ENCODE data around the gene RGSL1. TPM values are rescaled to one million over a fixed set of nuclear protein-coding genes. Genes with fewer than 3 reads are reported as not detected.

The RGSL1 gene
- polyA plus RNA-seq (2012; ENCODE audit: missing spikeins) = 0.06 TPM

GRCh38 chr1:182450087-182450486, at the start of gene RGSL1:
Gene RGSL1, plus strand, starts transcription at chr1:182450146. Its CDS starts 20 bp downstream, at chr1:182450166.
- DNase-seq (ENCODE audit: insufficient read length) = no peak
- TF ChIP-seq TAF1 (IDR thresholded peaks at IDR 0.05; ENCODE audit: borderline replicate concordance, low read depth, low read length) (no peak), POLR2AphosphoS5 (IDR thresholded peaks at IDR 0.05; ENCODE audit: low read depth, low read length) (no peak), POLR2A (IDR thresholded peaks at IDR 0.05; ENCODE audit: low read depth, low read length) (no peak)
- no peak for FAIRE-seq

DNA sequence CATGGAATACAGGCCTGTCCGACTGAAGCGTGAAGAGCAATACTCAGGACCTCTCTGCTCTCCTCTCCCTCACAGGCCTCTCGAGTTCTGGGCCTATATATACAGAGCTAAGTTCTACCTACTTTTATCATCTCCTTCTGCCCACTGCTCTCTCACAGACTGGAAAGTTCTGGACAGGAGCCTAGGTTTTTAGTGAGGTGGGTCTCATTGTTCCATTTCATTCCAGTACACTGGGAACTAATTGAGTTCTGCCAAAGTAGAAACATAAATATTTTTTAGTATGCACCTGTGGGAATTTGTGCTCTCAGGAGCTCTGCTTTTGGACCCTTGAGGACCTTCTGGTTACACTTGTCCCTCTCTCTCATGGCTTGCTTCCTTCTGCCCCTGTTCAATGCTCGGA, 49.4 kb upstream of the RGSL1 start, which contains the start of gene TEDDM1:
TEDDM1 (minus strand) TSS at position 101 of the 400 bp plus-strand sequence. CDS start 182 bp downstream, outside the sequence.
- DNase-seq (ENCODE audit: insufficient read length) (no peak), FAIRE-seq (no peak)
- no peak for TF ChIP-seq POLR2AphosphoS5 (IDR thresholded peaks at IDR 0.05; ENCODE audit: low read depth, low read length)
- no peak for TF ChIP-seq TAF1 (IDR thresholded peaks at IDR 0.05; ENCODE audit: borderline replicate concordance, low read depth, low read length)

GRCh38 chr1:182404781-182405180, 45.2 kb upstream of the RGSL1 start:
- no peak for DNase-seq (ENCODE audit: insufficient read length)
- TF ChIP-seq TAF1 (IDR thresholded peaks at IDR 0.05; ENCODE audit: borderline replicate concordance, low read depth, low read length) (no peak), POLR2A (IDR thresholded peaks at IDR 0.05; ENCODE audit: low read depth, low read length) (no peak), POLR2AphosphoS5 (IDR thresholded peaks at IDR 0.05; ENCODE audit: low read depth, low read length) (no peak)
- FAIRE-seq = no peak

DNA sequence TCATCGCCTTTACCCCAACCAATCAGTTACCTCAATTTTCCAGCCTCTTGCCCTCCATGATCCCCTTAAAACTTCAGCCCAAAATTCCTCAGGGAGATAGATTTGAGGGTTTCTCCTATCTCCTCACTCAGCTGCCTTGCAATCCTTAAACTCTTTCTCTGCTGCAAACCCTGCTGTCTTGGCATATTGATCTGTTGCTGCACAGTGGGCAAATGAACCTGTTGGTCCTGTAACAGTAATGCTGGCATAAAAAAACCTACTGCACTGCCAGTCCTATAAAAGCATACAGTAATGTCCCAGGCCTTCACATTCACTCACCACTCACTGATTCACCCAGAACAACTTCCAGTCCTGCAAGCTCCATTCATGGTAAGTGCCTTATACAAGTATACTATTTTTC, 44.4 kb upstream of the RGSL1 start:
- no peak for DNase-seq (ENCODE audit: insufficient read length)
- TF ChIP-seq TAF1 (IDR thresholded peaks at IDR 0.05; ENCODE audit: borderline replicate concordance, low read depth, low read length) = no peak
- TF ChIP-seq POLR2AphosphoS5 (IDR thresholded peaks at IDR 0.05; ENCODE audit: low read depth, low read length) = no peak
- no peak for TF ChIP-seq POLR2A (IDR thresholded peaks at IDR 0.05; ENCODE audit: low read depth, low read length)
- FAIRE-seq = no peak

- DNase-seq (ENCODE audit: insufficient read length) (no peak), FAIRE-seq (no peak)
- TF ChIP-seq TAF1 (IDR thresholded peaks at IDR 0.05; ENCODE audit: borderline replicate concordance, low read depth, low read length) = no peak
- TF ChIP-seq POLR2A (IDR thresholded peaks at IDR 0.05; ENCODE audit: low read depth, low read length) = no peak
- TF ChIP-seq POLR2AphosphoS5 (IDR thresholded peaks at IDR 0.05; ENCODE audit: low read depth, low read length) = no peak
These were observed 43.9 kb upstream of the RGSL1 start for GRCh38 chr1:182406012-182406411.

GRCh38 chr1:182407724-182408123, 42.2 kb upstream of the RGSL1 start:
- no peak for FAIRE-seq

DNA sequence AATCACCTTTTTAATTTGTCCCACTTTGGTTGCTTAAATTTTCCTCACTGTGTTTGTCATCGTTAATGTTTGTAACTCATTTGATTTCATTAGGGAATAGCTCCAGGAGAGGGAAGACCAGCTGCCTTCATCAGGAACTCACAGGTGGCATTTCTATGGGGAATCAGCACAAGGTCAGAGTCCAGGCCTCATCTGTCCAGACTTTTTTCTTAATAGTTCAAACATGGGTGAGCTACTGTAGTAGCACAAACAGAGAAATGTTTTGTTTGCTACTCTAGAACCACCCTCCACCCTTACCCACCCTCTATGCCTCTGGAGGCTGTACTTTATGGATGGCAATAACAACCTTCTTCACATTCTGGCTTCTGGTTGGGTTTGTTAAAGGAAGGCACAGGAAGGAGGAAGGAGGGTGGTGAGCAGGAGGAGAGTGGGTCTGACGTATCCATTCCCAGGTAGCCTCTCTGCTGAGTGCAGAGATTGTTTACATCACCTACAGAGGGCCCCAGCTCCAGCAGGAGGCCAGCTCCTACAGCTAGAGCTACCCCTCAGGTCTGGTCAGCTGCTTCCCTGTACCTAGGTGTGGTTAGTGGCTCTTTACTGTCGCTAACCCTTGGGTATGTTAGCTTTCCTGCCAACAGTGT, 41.4 kb upstream of the RGSL1 start:
- DNase-seq (ENCODE audit: insufficient read length) (no peak), FAIRE-seq (no peak)
- no peak for TF ChIP-seq TAF1 (IDR thresholded peaks at IDR 0.05; ENCODE audit: borderline replicate concordance, low read depth, low read length)
- no peak for TF ChIP-seq POLR2A (IDR thresholded peaks at IDR 0.05; ENCODE audit: low read depth, low read length)
- no peak for TF ChIP-seq POLR2AphosphoS5 (IDR thresholded peaks at IDR 0.05; ENCODE audit: low read depth, low read length)

More at GRCh38 chr1:182407724-182408123, 42.2 kb upstream of the RGSL1 start:
- TF ChIP-seq POLR2A (IDR thresholded peaks at IDR 0.05; ENCODE audit: low read depth, low read length) = no peak
- TF ChIP-seq TAF1 (IDR thresholded peaks at IDR 0.05; ENCODE audit: borderline replicate concordance, low read depth, low read length) = no peak
- TF ChIP-seq POLR2AphosphoS5 (IDR thresholded peaks at IDR 0.05; ENCODE audit: low read depth, low read length) = no peak
- DNase-seq (ENCODE audit: insufficient read length) = no peak

- no peak for DNase-seq (ENCODE audit: insufficient read length)
- TF ChIP-seq TAF1 (IDR thresholded peaks at IDR 0.05; ENCODE audit: borderline replicate concordance, low read depth, low read length) (no peak), POLR2AphosphoS5 (IDR thresholded peaks at IDR 0.05; ENCODE audit: low read depth, low read length) (no peak), POLR2A (IDR thresholded peaks at IDR 0.05; ENCODE audit: low read depth, low read length) (no peak)
- FAIRE-seq = no peak
These were observed 39.8 kb upstream of the RGSL1 start for GRCh38 chr1:182410138-182410537.

- DNase-seq (ENCODE audit: insufficient read length) = no peak
- TF ChIP-seq POLR2A (IDR thresholded peaks at IDR 0.05; ENCODE audit: low read depth, low read length) (no peak), POLR2AphosphoS5 (IDR thresholded peaks at IDR 0.05; ENCODE audit: low read depth, low read length) (no peak), TAF1 (IDR thresholded peaks at IDR 0.05; ENCODE audit: borderline replicate concordance, low read depth, low read length) (no peak)
- FAIRE-seq = no peak
These were observed 39.2 kb upstream of the RGSL1 start for GRCh38 chr1:182410620-182411273.

- no peak for TF ChIP-seq POLR2A (IDR thresholded peaks at IDR 0.05; ENCODE audit: low read depth, low read length)
- TF ChIP-seq POLR2AphosphoS5 (IDR thresholded peaks at IDR 0.05; ENCODE audit: low read depth, low read length) = no peak
- FAIRE-seq = no peak
- DNase-seq (ENCODE audit: insufficient read length) = no peak
These were observed 36.5 kb upstream of the RGSL1 start for GRCh38 chr1:182413486-182413885.

- TF ChIP-seq POLR2AphosphoS5 (IDR thresholded peaks at IDR 0.05; ENCODE audit: low read depth, low read length) = no peak
- TF ChIP-seq POLR2A (IDR thresholded peaks at IDR 0.05; ENCODE audit: low read depth, low read length) = no peak
- TF ChIP-seq TAF1 (IDR thresholded peaks at IDR 0.05; ENCODE audit: borderline replicate concordance, low read depth, low read length) = no peak
- no peak for FAIRE-seq
- no peak for DNase-seq (ENCODE audit: insufficient read length)
These were observed 36.0 kb upstream of the RGSL1 start for GRCh38 chr1:182413969-182414368.

DNA sequence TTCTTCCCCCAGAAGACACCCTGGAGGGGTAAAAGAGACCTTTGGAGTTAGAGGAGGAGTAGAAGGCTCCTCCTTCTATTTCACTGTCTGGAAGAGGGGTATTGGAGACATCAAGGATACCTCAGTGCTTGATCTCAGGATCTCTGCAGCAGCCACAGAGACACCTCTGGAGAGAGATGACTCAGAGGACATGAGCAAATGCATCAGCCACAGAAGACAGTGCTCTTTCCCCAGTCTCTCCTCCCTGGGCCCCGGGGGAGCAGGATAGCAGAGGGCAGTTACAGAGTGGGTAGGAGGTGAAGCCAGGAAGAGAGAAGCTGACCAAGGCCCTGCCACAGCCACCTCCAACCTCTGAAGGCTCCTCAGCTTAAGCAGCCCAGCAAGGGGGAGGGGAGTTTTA, 34.2 kb upstream of the RGSL1 start:
- TF ChIP-seq TAF1 (IDR thresholded peaks at IDR 0.05; ENCODE audit: borderline replicate concordance, low read depth, low read length) (no peak), POLR2A (IDR thresholded peaks at IDR 0.05; ENCODE audit: low read depth, low read length) (no peak), POLR2AphosphoS5 (IDR thresholded peaks at IDR 0.05; ENCODE audit: low read depth, low read length) (no peak)
- DNase-seq (ENCODE audit: insufficient read length) (no peak), FAIRE-seq (no peak)

All from GM12892 (cell line).